H1 (cell line): ENCODE data around the gene NELFCD. TPM values are rescaled to one million over a fixed set of nuclear protein-coding genes. Genes with fewer than 3 reads are reported as not detected.

Source experiments
- CTCF ChIA-PET: fragments of 300-600 bp; sonication (Branson Sonifier 250); formaldehyde crosslinking; loops from one replicate; lab custom pipeline; 2021; ENCODE audit not compliant: partially characterized antibody; lab: Charles Lee
- POLR2A ChIA-PET: fragments of 300-600 bp; sonication (Branson Sonifier 250); formaldehyde crosslinking; loops from one replicate; lab custom pipeline; 2021; ENCODE audit warnings: inconsistent platforms; ENCODE audit not compliant: partially characterized antibody; lab: Charles Lee
- DNase-seq, 2 experiments: peaks; one replicate each; pipeline versions ENCODE4 v3.0.0 to v3.0.0-alpha.2; 2010 to 2022; ENCODE audit warnings: low spot score in 2 of 2, low read depth in 1 of 2, mixed read lengths in 1 of 2
- FAIRE-seq: peaks from 2 replicates; lab custom pipeline; 2011; peaks lifted over from hg19 to GRCh38; lab: Jason Lieb, UNC
- H2AFZ ChIP-seq: 2 replicates; pipeline ENCODE4 v1.8.1; 2012; ENCODE audit warnings: low read length, inconsistent platforms
- H2AK5ac ChIP-seq: 2 replicates; pipeline ENCODE4 v1.6.1; 2013; ENCODE audit warnings: low read depth, low read length
- H2BK120ac ChIP-seq: replicated peaks from 2 replicates; pipeline ENCODE3; 2013; ENCODE audit warnings: low read depth, low read length, inconsistent platforms
- H2BK12ac ChIP-seq: 2 replicates; pipeline ENCODE4 v1.6.1; 2013; ENCODE audit warnings: low read depth, low read length
- H2BK15ac ChIP-seq: 2 replicates; pipeline ENCODE4 v1.6.1; 2013; ENCODE audit warnings: low read length
- H2BK20ac ChIP-seq: 2 replicates; pipeline ENCODE4 v1.6.1; 2013; ENCODE audit warnings: low read length
- H2BK5ac ChIP-seq: 2 replicates; pipeline ENCODE4 v1.6.1; 2013; ENCODE audit warnings: low read depth, low read length
- H3K14ac ChIP-seq: 2 replicates; pipeline ENCODE4 v1.6.1; 2013; ENCODE audit warnings: inconsistent platforms; ENCODE audit not compliant: insufficient read length
- H3K18ac ChIP-seq: 2 replicates; pipeline ENCODE4 v1.6.1; 2013; ENCODE audit warnings: low read length; ENCODE audit errors: extremely low read depth
- H3K23ac ChIP-seq: 2 replicates; pipeline ENCODE4 v1.6.1; 2013; ENCODE audit warnings: inconsistent platforms; ENCODE audit not compliant: insufficient read length
- H3K23me2 ChIP-seq: 2 replicates; pipeline ENCODE4 v1.6.1; 2013; ENCODE audit warnings: low read depth, low read length
- H3K27ac ChIP-seq: 2 replicates; pipeline ENCODE4 v1.6.1; 2011; ENCODE audit warnings: low read depth, low read length, inconsistent platforms
- H3K27me3 ChIP-seq, 4 experiments: replicated peaks in 1 of 4; 1 replicate in 1 of 4; 2 replicates in 3 of 4; pipeline versions ENCODE4 v1.6.1 to v1.8.1; 2011 to 2013; ENCODE audit warnings: low read length in 3 of 4, mild to moderate bottlenecking in 3 of 4, inconsistent platforms in 2 of 4, mixed read lengths in 2 of 4, moderate library complexity in 1 of 4; ENCODE audit not compliant: control insufficient read depth in 3 of 4, insufficient read depth in 3 of 4; ENCODE audit errors: extremely low read depth in 1 of 4
- H3K36me3 ChIP-seq, 4 experiments: 2 replicates each; pipeline versions ENCODE4 v1.6.1 to v1.8.1; 2011 to 2013; ENCODE audit warnings: mild to moderate bottlenecking in 4 of 4, low read length in 3 of 4, moderate library complexity in 2 of 4, control low read depth in 1 of 4, inconsistent platforms in 1 of 4; ENCODE audit not compliant: insufficient read depth in 4 of 4, control insufficient read depth in 2 of 4
- H3K4ac ChIP-seq: replicated peaks from 2 replicates; pipeline ENCODE3; 2013; ENCODE audit warnings: low read length, low read depth, mixed read lengths, inconsistent platforms; ENCODE audit not compliant: insufficient read length
- H3K4me1 ChIP-seq, 4 experiments: replicated peaks in 1 of 4; 1 replicate in 1 of 4; 2 replicates in 3 of 4; pipeline versions ENCODE4 v1.6.1 to v1.8.1; 2011 to 2013; ENCODE audit warnings: low read length in 3 of 4, inconsistent platforms in 2 of 4, mixed read lengths in 1 of 4; ENCODE audit not compliant: insufficient read depth in 4 of 4, control insufficient read depth in 3 of 4
- H3K4me2 ChIP-seq, 2 experiments: 2 replicates each; pipeline versions ENCODE4 v1.6.1 to v1.8.1; 2011 to 2013; ENCODE audit warnings: low read depth in 2 of 2, low read length in 2 of 2, control low read depth in 1 of 2, inconsistent platforms in 1 of 2, mild to moderate bottlenecking in 1 of 2; ENCODE audit not compliant: insufficient read depth in 1 of 2
- H3K4me3 ChIP-seq, 4 experiments: fragments of 200-600, 300-600 bp in 1 of 4; sonication (generic), shearing (Covaris generic), sonication (Bioruptor Twin) in 1 of 4; 2 replicates each; pipeline versions ENCODE4 v1.5.1 to v1.8.1; 2011 to 2016; ENCODE audit warnings: low read length in 4 of 4, low read depth in 3 of 4, control low read depth in 2 of 4, inconsistent platforms in 2 of 4, mild to moderate bottlenecking in 2 of 4, mixed read lengths in 1 of 4, moderate library complexity in 1 of 4; ENCODE audit not compliant: insufficient read depth in 2 of 4; ENCODE audit errors: extremely low read depth in 1 of 4
- H3K56ac ChIP-seq: replicated peaks from 2 replicates; pipeline ENCODE3; 2013; ENCODE audit warnings: low read depth, mild to moderate bottlenecking, mixed read lengths, low read length, inconsistent platforms; ENCODE audit not compliant: insufficient read length
- H3K79me1 ChIP-seq: 2 replicates; pipeline ENCODE4 v1.6.1; 2013; ENCODE audit warnings: low read depth, low read length, control low read depth
- H3K79me2 ChIP-seq, 2 experiments: 2 replicates each; pipeline versions ENCODE4 v1.6.1 to v1.8.1; 2012 to 2013; ENCODE audit warnings: low read length in 2 of 2, mild to moderate bottlenecking in 2 of 2, inconsistent platforms in 1 of 2; ENCODE audit not compliant: insufficient read depth in 2 of 2, control insufficient read depth in 1 of 2
- H3K9ac ChIP-seq, 4 experiments: replicated peaks in 1 of 4; 1 replicate in 1 of 4; 2 replicates in 3 of 4; pipeline versions ENCODE4 v1.6.1 to v1.8.1; 2011 to 2013; ENCODE audit warnings: low read depth in 3 of 4, low read length in 3 of 4, control low read depth in 2 of 4, mild to moderate bottlenecking in 2 of 4, moderate library complexity in 2 of 4, inconsistent platforms in 1 of 4; ENCODE audit errors: extremely low read depth in 1 of 4
- H3K9me3 ChIP-seq, 2 experiments: 2 replicates each; pipeline versions ENCODE4 v1.6.1 to v1.8.1; 2012 to 2013; ENCODE audit warnings: mild to moderate bottlenecking in 2 of 2, moderate library complexity in 2 of 2, control low read depth in 1 of 2, inconsistent platforms in 1 of 2, low read depth in 1 of 2, low read length in 1 of 2, mixed read lengths in 1 of 2; ENCODE audit not compliant: insufficient read depth in 2 of 2
- H4K20me1 ChIP-seq, 2 experiments: replicated peaks in 1 of 2; 2 replicates each; pipeline versions ENCODE3 to v1.8.1; 2011 to 2013; ENCODE audit warnings: inconsistent platforms in 2 of 2, low read length in 2 of 2, mild to moderate bottlenecking in 1 of 2; ENCODE audit not compliant: insufficient read depth in 2 of 2, control insufficient read depth in 1 of 2
- H4K5ac ChIP-seq: 2 replicates; pipeline ENCODE4 v1.6.1; 2013; ENCODE audit warnings: low read length, low read depth, mixed read lengths, inconsistent platforms; ENCODE audit not compliant: insufficient read length
- H4K8ac ChIP-seq: 2 replicates; pipeline ENCODE4 v1.8.0; 2013; ENCODE audit warnings: mild to moderate bottlenecking, moderate library complexity, low read length, inconsistent platforms; ENCODE audit not compliant: insufficient read depth; ENCODE audit errors: extremely low read depth
- H4K91ac ChIP-seq: replicated peaks from 2 replicates; pipeline ENCODE3; 2013; ENCODE audit warnings: low read length, mixed read lengths, inconsistent platforms; ENCODE audit not compliant: insufficient read length
- CEBPB ChIP-seq: IDR thresholded peaks from 2 replicates; pipeline ENCODE4 v1.6.1; 2012; ENCODE audit warnings: low read depth, low read length
- HDAC6 ChIP-seq: IDR thresholded peaks from one replicate; pipeline ENCODE4 v1.7.1; 2012; ENCODE audit warnings: low read depth, mild to moderate bottlenecking, inconsistent platforms, low read length, moderate library complexity
- KDM5A ChIP-seq: fragments of 200-600 bp; IDR thresholded peaks from 2 replicates; pipeline ENCODE4 v1.7.1; 2012; ENCODE audit warnings: mild to moderate bottlenecking, low read length, inconsistent platforms, mixed read lengths
- MAFK ChIP-seq: IDR thresholded peaks from 2 replicates; pipeline ENCODE4 v1.6.1; 2012; ENCODE audit warnings: low read depth, mild to moderate bottlenecking, improper control_type of control experiment, low read length
- RAD21 ChIP-seq, 2 experiments: IDR thresholded peaks in 1 of 2; conservative IDR thresholded peaks in 1 of 2; 2 replicates each; pipeline ENCODE4 v1.6.1; 2011; ENCODE audit warnings: low read depth in 2 of 2, low read length in 2 of 2, improper control_type of control experiment in 1 of 2, inconsistent platforms in 1 of 2, mild to moderate bottlenecking in 1 of 2, moderate library complexity in 1 of 2
- RFX5 ChIP-seq: IDR thresholded peaks from 2 replicates; pipeline ENCODE4 v1.6.1; 2011; ENCODE audit warnings: low read depth, low read length, improper control_type of control experiment, borderline replicate concordance
- SAP30 ChIP-seq: fragments of 300-600 bp; sonication (generic); IDR thresholded peaks from 2 replicates; pipeline ENCODE4 v1.7.1; 2012; ENCODE audit warnings: low read length, moderate library complexity, mild to moderate bottlenecking, inconsistent platforms; ENCODE audit not compliant: insufficient read depth, insufficient replicate concordance
- WGBS, 2 experiments: shearing (Covaris generic) in 1 of 2; methylation state at CpG; one replicate each; pipeline versions ENCODE4 v1.1.6 to v1.1.7; 2013 to 2015; ENCODE audit warnings: low lambda C conversion rate in 2 of 2, mixed read lengths in 2 of 2, inconsistent platforms in 1 of 2, low coverage in 1 of 2, missing lambda C conversion rate in 1 of 2; ENCODE audit not compliant: insufficient replicate concordance in 2 of 2, insufficient coverage in 1 of 2, insufficient read length in 1 of 2; ENCODE audit errors: extremely low coverage in 1 of 2, missing lambda C conversion rate in 1 of 2; 5-methylcytosine and 5-hydroxymethylcytosine counted together
- polyA plus RNA-seq, 7 experiments: library from polyadenylated mRNA; depleted of rRNA in 3 of 7; stranded (reverse) in 5 of 7; unstranded in 2 of 7; fragments of >200 nt in 5 of 7; fragments of 200-250 nt in 2 of 7; gene quantifications; 1 replicate in 5 of 7; 2 replicates in 1 of 7; 4 replicates in 1 of 7; pipeline versions ENCODE4 v1.2.1 to v1.2.3, GENCODE V29; 2011 to 2013; ENCODE audit warnings: missing spikeins in 2 of 7, mixed read lengths in 2 of 7
- total RNA-seq: library from RNA; stranded (reverse); fragmentation: NEBNext Ultra II Directional; extraction: Animal tissue kit (Norgen Biotek cat#: 25700); gene quantifications from 2 replicates; pipeline ENCODE4 v1.2.1, GENCODE V29; 2021

The NELFCD gene
- total and polyA plus RNA-seq, 2 of the 8 experiments (the other 6 are each of a cell fraction or from before 2014, with no cell fraction given) = 35.5 to 59.6 TPM

GRCh38 chr20:59030911-59031563 is 50.0 kb downstream of the NELFCD start:
- Histone ChIP-seq H3K23ac (no peak overlapping the region), H3K4me2 (peak overlapping the region; percentile 84 to 87), H2AK5ac (no peak overlapping the region), H3K23me2 (peaks cover 6% of the 10 kb centered on the region), H3K9ac (peak overlapping the region in 2 of 4 experiments; percentile 38 to 90; a peak in 3 of 7 replicates), H4K5ac (no peak overlapping the region), H4K8ac (no peak overlapping the region), H2BK12ac (no peak overlapping the region), H2BK15ac (no peak overlapping the region), H2AFZ (no peak overlapping the region), H3K14ac (no peak overlapping the region), H3K56ac (no peak overlapping the region), H2BK5ac (no peak overlapping the region), H3K4ac (no peak overlapping the region), H3K4me1 (peaks cover 0 to 6% (median 1%) of the 10 kb centered on the region in 4 experiments; a peak in 3 of 7 replicates), H3K79me1 (peaks cover 2% of the 10 kb centered on the region), H3K36me3 (peaks cover 2 to 55% (median 16%) of the 10 kb centered on the region in 4 experiments; a peak in 5 of 8 replicates), H3K27me3 (peaks cover 0 to 9% (median 4%) of the 10 kb centered on the region in 4 experiments; a peak in 3 of 7 replicates), H3K27ac (no peak overlapping the region), H3K79me2 (peaks cover 6 to 13% of the 10 kb centered on the region in 2 experiments; a peak in 3 of 4 replicates), H4K20me1 (peaks cover 9 to 13% of the 10 kb centered on the region in 2 experiments), H2BK120ac (no peak overlapping the region), H2BK20ac (no peak overlapping the region), H4K91ac (no peak overlapping the region), H3K9me3 (no peaks in the 10 kb centered on the region), H3K4me3 (peak overlapping the region; percentile 84 to 93 (median 89)), H3K18ac (no peak overlapping the region)
- no peak for DNase-seq
- WGBS, 2 experiments = 81% methylated on average over 7 of the region's 7 CpGs; no CpG with 5 or more reads in 1 of the 2 experiments
- ChIA-PET POLR2A (interaction anchor here (0.7 to 3.1 kb wide), 9 partner anchors 9 to 177 kb away, joined by 3 to 28 read pairs (median 5); no protein-coding TSS in a partner anchor), CTCF (interaction anchor here (0.6 to 2.2 kb wide), 7 partner anchors 16 to 460 kb away, joined by 3 to 8 read pairs (median 4); no protein-coding TSS in a partner anchor)
- no peak for FAIRE-seq
- no peak for TF ChIP-seq CEBPB
- no peak for TF ChIP-seq RFX5
- no peak for TF ChIP-seq KDM5A
- TF ChIP-seq RAD21 (IDR thresholded peaks at IDR 0.05 in 1 of 2, conservative IDR thresholded peaks at IDR 0.05 in 1 of 2; ENCODE audit: low read depth in 2 of 2, low read length in 2 of 2) = no peak
- TF ChIP-seq HDAC6 = no peak
- no peak for TF ChIP-seq MAFK
- no peak for TF ChIP-seq SAP30
